Esophagus (tissue), 2 donors: Measurements from ENCODE around the gene NINL. TPM values are rescaled to one million over a fixed set of nuclear protein-coding genes. Genes with fewer than 3 reads are reported as not detected.

ENCODE experiments used
- H3K27ac ChIP-seq, 2 donors: one replicate each; pipeline ENCODE4 v1.5.1; 2013; ENCODE audit warnings: low read depth in 2 of 2, mild to moderate bottlenecking in 2 of 2, inconsistent platforms in 1 of 2, low read length in 1 of 2, moderate library complexity in 1 of 2
- H3K27me3 ChIP-seq, 2 donors: one replicate each; pipeline ENCODE4 v1.6.1; 2013; ENCODE audit warnings: low read length in 2 of 2, control low read depth in 1 of 2, mild to moderate bottlenecking in 1 of 2; ENCODE audit not compliant: insufficient read depth in 2 of 2, control insufficient read depth in 1 of 2
- H3K36me3 ChIP-seq, 2 donors: one replicate each; pipeline ENCODE4 v1.6.1; 2013; ENCODE audit warnings: low read length in 1 of 2; ENCODE audit not compliant: control insufficient read depth in 2 of 2, insufficient read depth in 2 of 2
- H3K4me1 ChIP-seq, 2 donors: one replicate each; pipeline ENCODE4 v1.6.1; 2013; ENCODE audit warnings: low read length in 1 of 2; ENCODE audit not compliant: control insufficient read depth in 2 of 2, insufficient read depth in 2 of 2
- H3K4me3 ChIP-seq, 2 donors: one replicate each; pipeline ENCODE4 v1.5.1; 2013; ENCODE audit warnings: low read length in 2 of 2, mild to moderate bottlenecking in 2 of 2, low read depth in 1 of 2, moderate library complexity in 1 of 2
- H3K9me3 ChIP-seq, 2 donors: one replicate each; pipeline ENCODE4 v1.6.1; 2013; ENCODE audit warnings: mild to moderate bottlenecking in 2 of 2, low read depth in 1 of 2, low read length in 1 of 2, moderate library complexity in 1 of 2; ENCODE audit not compliant: control insufficient read depth in 2 of 2, insufficient read depth in 1 of 2
- WGBS, 2 donors: extraction: QIAGEN DNeasy Blood & Tissue Kit; methylation state at CpG; one replicate each; pipeline ENCODE4 v1.1.7; 2013; 5-methylcytosine and 5-hydroxymethylcytosine counted together
- polyA plus RNA-seq, 2 donors: library from polyadenylated mRNA; stranded (reverse); fragments of 200-250 nt; gene quantifications; one replicate each; pipeline ENCODE4 v1.2.3, GENCODE V29; 2013
- donor health status: healthy with polysubstance abuse.
- donor health status: Bipolar disorder and iron deficiency.

Gene NINL
- polyA plus RNA-seq, 2 donors, result 5.5 to 9.9 TPM

DNA sequence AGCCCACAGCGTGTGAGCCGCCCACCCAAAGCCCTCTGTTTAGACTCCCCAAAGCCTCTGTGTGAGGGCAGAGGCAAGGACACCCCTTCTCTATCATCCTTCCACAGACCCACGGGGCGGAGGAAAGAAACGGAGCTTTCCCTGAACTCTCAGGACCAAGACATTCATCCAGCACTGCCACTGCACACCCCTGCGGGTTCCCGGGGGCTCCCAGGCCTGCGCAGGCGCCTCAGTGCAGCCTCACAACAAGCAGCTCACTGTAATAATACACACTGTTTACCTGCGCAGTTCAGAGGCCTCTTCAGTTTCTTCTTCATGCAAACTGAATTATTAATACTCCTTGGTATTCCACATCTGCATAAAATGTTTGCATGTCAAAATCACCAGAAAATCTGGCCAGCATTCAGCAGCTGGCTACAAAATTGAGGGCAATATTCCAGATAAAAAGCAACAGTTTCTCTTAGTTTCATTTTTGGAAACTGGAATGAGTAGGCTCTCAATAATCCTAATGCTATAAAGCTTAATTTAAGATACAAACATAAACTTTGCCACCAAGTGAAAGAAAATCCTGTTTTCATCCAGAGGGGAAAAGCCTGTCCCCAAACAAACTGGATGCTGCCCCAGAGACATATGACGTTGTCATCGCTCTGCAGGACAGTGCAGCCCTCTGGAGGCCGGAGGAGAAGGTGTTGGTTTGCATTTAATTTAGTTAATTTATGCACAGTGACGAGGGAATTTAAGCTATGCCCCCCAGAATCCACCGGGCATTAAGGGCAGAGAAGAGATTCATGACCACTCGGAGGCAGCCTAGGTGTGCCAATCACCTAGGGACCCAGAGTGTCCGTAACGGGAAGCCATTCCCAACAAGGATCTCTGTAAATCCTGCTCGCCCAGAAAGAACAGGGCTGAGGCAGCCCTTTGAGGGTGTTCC lies 45.3 kb downstream of the NINL start:
- Histone ChIP-seq H3K27me3 (no peaks in the 10 kb centered on the region), H3K36me3 (no peaks in the 10 kb centered on the region), H3K27ac (peak overlapping the region; percentile 5 to 36), H3K9me3 (no peaks in the 10 kb centered on the region), H3K4me1 (peaks cover 0 to 11% of the 10 kb centered on the region in 2 donors), H3K4me3 (peak overlapping the region; percentile 8 to 29)
- 30 to 38% methylated on average over 19 of the region's 19 CpGs for WGBS, 2 donors

DNA sequence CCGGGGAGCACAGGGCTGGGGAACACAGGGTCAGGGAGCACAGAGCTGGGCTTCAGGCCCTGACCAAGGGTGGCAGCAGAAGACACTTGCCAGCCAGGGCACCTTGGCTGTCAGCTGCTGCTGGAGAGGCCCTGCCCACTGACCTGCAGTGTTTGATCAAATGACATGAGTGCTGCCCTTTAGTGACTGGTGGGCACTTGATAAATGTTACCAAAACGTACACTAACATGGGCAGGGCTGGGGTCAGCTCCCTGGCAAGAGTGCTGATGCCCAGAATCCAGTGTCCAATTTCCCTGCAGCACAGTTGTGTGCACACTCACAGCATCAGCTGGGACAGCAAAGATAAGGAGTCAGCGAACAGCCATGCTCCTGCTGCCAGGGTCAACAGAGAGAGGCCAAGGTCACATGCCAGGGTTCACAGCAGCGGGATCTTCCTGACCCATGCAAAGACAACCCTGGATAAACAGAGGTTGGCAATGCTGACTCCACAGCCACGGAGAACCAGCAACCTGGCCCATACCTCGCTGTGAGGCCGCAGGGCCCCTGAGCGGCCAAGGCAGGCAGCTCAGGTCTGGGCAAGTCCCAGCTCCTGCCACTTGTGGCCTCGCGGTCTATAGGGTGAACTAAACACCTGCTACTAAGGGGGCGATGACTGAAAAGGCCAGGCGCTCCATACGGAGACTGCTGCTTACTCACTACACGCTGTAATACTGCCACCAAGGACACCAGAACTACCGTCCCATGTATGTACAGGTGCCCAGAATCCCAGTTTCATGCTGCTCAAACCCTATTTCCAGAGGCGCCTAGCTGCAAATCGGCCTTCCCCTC lies 46.3 kb downstream of the NINL start:
- Histone ChIP-seq H3K4me1 (peaks cover 0 to 11% of the 10 kb centered on the region in 2 donors), H3K9me3 (no peaks in the 10 kb centered on the region), H3K36me3 (no peaks in the 10 kb centered on the region), H3K4me3 (peak overlapping the region; percentile 8 to 29), H3K27ac (no peak overlapping the region), H3K27me3 (no peaks in the 10 kb centered on the region)
- WGBS, 2 donors, result 59 to 71% methylated on average over 17 of the region's 17 CpGs

DNA sequence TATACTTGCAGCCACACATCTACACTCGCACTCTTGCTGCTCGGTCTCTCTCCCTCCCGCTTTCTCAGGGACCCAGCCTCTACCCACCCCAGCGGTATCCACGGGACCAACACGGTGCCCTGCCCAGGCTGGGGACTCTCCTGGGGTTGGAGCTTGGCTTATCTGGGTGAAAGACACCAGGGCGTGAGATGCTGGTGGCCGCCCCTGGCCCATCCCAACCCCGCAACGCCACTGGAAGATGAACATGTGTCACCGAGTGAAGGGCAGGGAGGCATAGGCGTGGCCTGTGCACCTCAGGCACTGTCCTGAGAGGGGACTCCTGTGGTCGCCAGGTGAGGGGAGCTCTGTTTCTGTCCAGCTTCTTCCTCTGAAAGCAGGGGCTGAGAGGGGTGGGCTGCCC lies 47.4 kb downstream of the NINL start:
- Histone ChIP-seq H3K36me3 (no peaks in the 10 kb centered on the region), H3K27me3 (no peaks in the 10 kb centered on the region), H3K27ac (no peak overlapping the region), H3K9me3 (no peaks in the 10 kb centered on the region), H3K4me1 (peaks cover 0 to 13% of the 10 kb centered on the region in 2 donors), H3K4me3 (no peak overlapping the region)
- 84 to 89% methylated on average over 11 to 13 of the region's 13 CpGs for WGBS, 2 donors

- 83 to 90% methylated on average over 6 of the region's 6 CpGs for WGBS, 2 donors
Observed at GRCh38 chr20:25535762-25536161, 49.6 kb downstream of the NINL start.

DNA sequence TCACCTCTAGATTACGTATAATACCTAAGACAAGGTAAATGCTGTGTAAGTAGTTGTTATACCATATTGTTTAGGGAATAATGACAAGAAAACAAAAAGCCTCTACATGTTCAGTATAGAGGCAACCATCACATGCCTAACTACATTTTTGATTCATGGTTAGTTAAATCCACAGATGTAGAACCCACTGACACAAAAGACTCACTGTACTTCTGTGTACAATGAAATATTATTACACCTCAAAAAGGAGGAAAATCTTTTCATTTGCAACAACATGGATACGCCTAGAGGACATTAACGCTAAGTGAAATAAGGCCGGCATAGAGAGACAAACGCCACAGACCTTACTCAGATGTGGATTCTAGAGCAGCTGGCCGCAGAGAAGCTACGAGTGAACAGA lies 50.5 kb downstream of the NINL start:
- peaks cover 4 to 20% of the 10 kb centered on the region in 2 donors for H3K4me1 ChIP-seq
- WGBS, 2 donors, result 94 to 96% methylated on average over 7 of the region's 7 CpGs
- H3K27me3 ChIP-seq, result no peaks in the 10 kb centered on the region
- H3K9me3 ChIP-seq, result peaks cover 0 to 2% of the 10 kb centered on the region in 2 donors
- H3K27ac ChIP-seq, result no peak overlapping the region
- no peaks in the 10 kb centered on the region for H3K36me3 ChIP-seq
- no peak overlapping the region for H3K4me3 ChIP-seq

More at GRCh38 chr20:25535762-25536161, 49.6 kb downstream of the NINL start:
- Histone ChIP-seq H3K9me3 (peaks cover 0 to 2% of the 10 kb centered on the region in 2 donors), H3K36me3 (no peaks in the 10 kb centered on the region), H3K4me1 (peaks cover 4 to 20% of the 10 kb centered on the region in 2 donors), H3K27ac (no peak overlapping the region), H3K27me3 (no peaks in the 10 kb centered on the region), H3K4me3 (no peak overlapping the region)

- Histone ChIP-seq H3K4me3 (no peak overlapping the region), H3K9me3 (peaks cover 0 to 2% of the 10 kb centered on the region in 2 donors), H3K27me3 (no peaks in the 10 kb centered on the region), H3K36me3 (no peaks in the 10 kb centered on the region), H3K27ac (no peak overlapping the region), H3K4me1 (peaks cover 4 to 13% of the 10 kb centered on the region in 2 donors)
- 74 to 83% methylated on average over 4 of the region's 4 CpGs for WGBS, 2 donors
Observed at GRCh38 chr20:25533920-25534700, 51.2 kb downstream of the NINL start.

DNA sequence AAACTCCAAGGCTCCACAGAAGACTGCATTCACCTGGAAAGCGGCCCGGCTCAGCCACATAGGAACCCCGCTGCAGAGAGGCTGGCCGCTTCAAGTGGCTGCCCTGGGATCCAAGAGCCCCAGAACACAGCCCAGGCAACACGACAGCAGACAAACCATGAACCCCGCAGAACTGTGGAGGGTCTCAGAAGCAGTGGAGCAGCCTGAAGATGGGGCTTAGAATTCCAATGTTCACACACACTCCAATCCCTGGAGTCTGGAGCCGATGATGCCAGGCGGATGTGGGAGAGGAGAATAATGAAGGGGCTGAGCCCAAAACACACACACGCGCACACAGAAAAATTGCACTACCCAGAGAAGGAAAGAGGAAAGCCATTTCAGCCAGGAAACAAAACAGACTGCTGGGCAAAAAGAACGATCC lies 52.4 kb downstream of the NINL start:
- 73 to 81% methylated on average over 11 of the region's 11 CpGs for WGBS, 2 donors
- Histone ChIP-seq H3K9me3 (peaks cover 0 to 2% of the 10 kb centered on the region in 2 donors), H3K27me3 (no peaks in the 10 kb centered on the region), H3K4me3 (no peak overlapping the region), H3K27ac (peak overlapping the region in 1 of 2 donors; percentile 24), H3K4me1 (peaks cover 4 to 9% of the 10 kb centered on the region in 2 donors), H3K36me3 (no peaks in the 10 kb centered on the region)

- no peak overlapping the region for H3K4me3 ChIP-seq
- WGBS, 2 donors, result 78 to 87% methylated on average over 11 to 12 of the region's 12 CpGs
- peak overlapping the region in 1 of 2 donors; percentile 54 for H3K27ac ChIP-seq
- H3K36me3 ChIP-seq, result no peaks in the 10 kb centered on the region
- H3K9me3 ChIP-seq, result peaks cover 0 to 2% of the 10 kb centered on the region in 2 donors
- H3K4me1 ChIP-seq, result peaks cover 4 to 9% of the 10 kb centered on the region in 2 donors
- no peaks in the 10 kb centered on the region for H3K27me3 ChIP-seq
Observed at GRCh38 chr20:25532015-25532751, 53.1 kb downstream of the NINL start.
